OCI-M2 (cell line): ENCODE measurements around the gene HECTD4.
"Not testable (repeated sequence)": the region's sequence is repeated elsewhere in the genome, so short reads cannot be mapped to it uniquely, and the experiment has no call there.

ENCODE experiments used
- DNase-seq: peaks from one replicate; lab custom pipeline; 2025; ENCODE audit not compliant: unreplicated experiment; lab: John Stamatoyannopoulos, UW

Gene HECTD4

GRCh38 chr12:112359290-112359689 lies 22.9 kb downstream of the HECTD4 start:
- no peak for DNase-seq

- DNase-seq, result no peak
These were observed 25.0 kb downstream of the HECTD4 start for GRCh38 chr12:112357214-112357613.

- DNase-seq, result no peak
These were observed 27.8 kb downstream of the HECTD4 start for GRCh38 chr12:112354399-112354798.

GRCh38 chr12:112353393-112353792 lies 28.8 kb downstream of the HECTD4 start:
- no peak for DNase-seq

- DNase-seq, result no peak
These were observed 29.3 kb downstream of the HECTD4 start for GRCh38 chr12:112352921-112353320.

- DNase-seq, result peak; percentile 45
These were observed 31.3 kb downstream of the HECTD4 start for GRCh38 chr12:112350593-112351592.

GRCh38 chr12:112349431-112349830 lies 32.8 kb downstream of the HECTD4 start:
- no peak for DNase-seq

- not testable (repeated sequence) for DNase-seq
These were observed 33.3 kb downstream of the HECTD4 start for GRCh38 chr12:112348926-112349325.

GRCh38 chr12:112347581-112347982 lies 34.6 kb downstream of the HECTD4 start:
- no peak for DNase-seq

- no peak for DNase-seq
These were observed 36.0 kb downstream of the HECTD4 start for GRCh38 chr12:112346194-112346593.

- no peak for DNase-seq
These were observed 38.0 kb downstream of the HECTD4 start for GRCh38 chr12:112344220-112344619.

GRCh38 chr12:112342587-112342986 lies 39.6 kb downstream of the HECTD4 start:
- no peak for DNase-seq

GRCh38 chr12:112341046-112341825 lies 41.0 kb downstream of the HECTD4 start:
- no peak for DNase-seq

- no peak for DNase-seq
These were observed 42.0 kb downstream of the HECTD4 start for GRCh38 chr12:112340230-112340629.

- not testable (repeated sequence) for DNase-seq
These were observed 47.2 kb downstream of the HECTD4 start for GRCh38 chr12:112334999-112335398.

GRCh38 chr12:112333019-112333418 lies 49.2 kb downstream of the HECTD4 start:
- DNase-seq, result no peak

GRCh38 chr12:112331886-112332285 lies 50.3 kb downstream of the HECTD4 start:
- DNase-seq, result no peak

- DNase-seq, result no peak
These were observed 51.5 kb downstream of the HECTD4 start for GRCh38 chr12:112330706-112331105.

GRCh38 chr12:112328456-112329124 lies 53.6 kb downstream of the HECTD4 start:
- no peak for DNase-seq

- DNase-seq, result no peak
These were observed 54.9 kb downstream of the HECTD4 start for GRCh38 chr12:112327209-112327938.
